MCF 10A (cell line): ENCODE data around the gene CCR9. TPM values are rescaled to one million over a fixed set of nuclear protein-coding genes. Genes with fewer than 3 reads are reported as not detected.

Experiments used
- BruUV-seq: library from RNA; stranded (reverse); fragments of 400-500 nt; replicated peaks from 2 replicates; lab custom pipeline; 2021; lab: Mats Ljungman, UMichigan
- CTCF ChIA-PET: fragments of 300-600 bp; sonication (Branson Sonifier 250); formaldehyde crosslinking; extraction: SDS; loops from one replicate; lab custom pipeline; 2021; ENCODE audit warnings: antibody characterized with exemption, inconsistent platforms; lab: Yijun Ruan, JAX
- POLR2A ChIA-PET: fragments of 300-600, 350-650 bp; sonication (Branson Sonifier 250); formaldehyde crosslinking; extraction: SDS; loops from one replicate; lab custom pipeline; 2020; ENCODE audit warnings: antibody characterized with exemption, inconsistent platforms; lab: Yijun Ruan, JAX
- DNase-seq: peaks from one replicate; pipeline ENCODE4 v3.0.0-alpha.2; 2018; ENCODE audit not compliant: unreplicated experiment
- H3K27ac Mint-ChIP-seq: one replicate; pipeline ENCODE4 v1.8.0; 2022; ENCODE audit warnings: mild to moderate bottlenecking, low read depth, mixed read lengths; ENCODE audit not compliant: unreplicated experiment
- H3K27me3 Mint-ChIP-seq: one replicate; pipeline ENCODE4 v1.8.0; 2022; ENCODE audit warnings: mixed read lengths; ENCODE audit not compliant: insufficient read depth, unreplicated experiment
- H3K36me3 Mint-ChIP-seq: one replicate; pipeline ENCODE4 v1.8.0; 2022; ENCODE audit warnings: mild to moderate bottlenecking, moderate library complexity, mixed read lengths; ENCODE audit not compliant: insufficient read depth, unreplicated experiment
- H3K4me1 Mint-ChIP-seq: one replicate; pipeline ENCODE4 v1.8.0; 2022; ENCODE audit warnings: mixed read lengths; ENCODE audit not compliant: insufficient read depth, unreplicated experiment
- H3K4me3 Mint-ChIP-seq: one replicate; pipeline ENCODE4 v1.8.0; 2022; ENCODE audit warnings: mild to moderate bottlenecking, moderate library complexity, mixed read lengths; ENCODE audit not compliant: unreplicated experiment
- H3K9me3 Mint-ChIP-seq: one replicate; pipeline ENCODE4 v1.8.0; 2022; ENCODE audit warnings: mixed read lengths; ENCODE audit not compliant: unreplicated experiment
- intact Hi-C: fragments of 100-400 bp; cut with micrococcal nuclease; formaldehyde crosslinking; loops from 2 replicates; pipeline ENCODE4 v1.14.1; 2022
- total RNA-seq: library from RNA; stranded (reverse); gene quantifications from 2 replicates; pipeline ENCODE4 v1.2.3, GENCODE V29; 2022
- TF ChIP-seq, protein P1 (sequence below): fragments of 200-600 bp; IDR thresholded peaks from one replicate; pipeline ENCODE4 v1.8.0; 2022; ENCODE audit warnings: antibody characterized with exemption, mild to moderate bottlenecking; ENCODE audit not compliant: unreplicated experiment

CCR9 gene
- total RNA-seq, 1 experiment from 2014 or later, result not detected

- H3K36me3 Mint-ChIP-seq, result peaks cover 52% of the 10 kb centered on the region
- ChIA-PET CTCF (interaction anchor here (0.6 to 7.2 kb wide), 2 partner anchors 90 to 147 kb away, joined by 4 to 64 read pairs; no protein-coding TSS in a partner anchor), POLR2A (interaction anchor here (1.1 kb wide), 1 partner anchor 9 kb away, joined by 3 read pairs; no protein-coding TSS in a partner anchor)
- TF ChIP-seq, protein P1, sequence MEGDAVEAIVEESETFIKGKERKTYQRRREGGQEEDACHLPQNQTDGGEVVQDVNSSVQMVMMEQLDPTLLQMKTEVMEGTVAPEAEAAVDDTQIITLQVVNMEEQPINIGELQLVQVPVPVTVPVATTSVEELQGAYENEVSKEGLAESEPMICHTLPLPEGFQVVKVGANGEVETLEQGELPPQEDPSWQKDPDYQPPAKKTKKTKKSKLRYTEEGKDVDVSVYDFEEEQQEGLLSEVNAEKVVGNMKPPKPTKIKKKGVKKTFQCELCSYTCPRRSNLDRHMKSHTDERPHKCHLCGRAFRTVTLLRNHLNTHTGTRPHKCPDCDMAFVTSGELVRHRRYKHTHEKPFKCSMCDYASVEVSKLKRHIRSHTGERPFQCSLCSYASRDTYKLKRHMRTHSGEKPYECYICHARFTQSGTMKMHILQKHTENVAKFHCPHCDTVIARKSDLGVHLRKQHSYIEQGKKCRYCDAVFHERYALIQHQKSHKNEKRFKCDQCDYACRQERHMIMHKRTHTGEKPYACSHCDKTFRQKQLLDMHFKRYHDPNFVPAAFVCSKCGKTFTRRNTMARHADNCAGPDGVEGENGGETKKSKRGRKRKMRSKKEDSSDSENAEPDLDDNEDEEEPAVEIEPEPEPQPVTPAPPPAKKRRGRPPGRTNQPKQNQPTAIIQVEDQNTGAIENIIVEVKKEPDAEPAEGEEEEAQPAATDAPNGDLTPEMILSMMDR, result no peak
- H3K4me3 Mint-ChIP-seq, result no peak overlapping the region
- DNase-seq, result no peak
- intact Hi-C loops, result loop anchor here (10.0 kb wide), 2 partner anchors 273 to 417 kb away; partner anchors contain the start of gene CCR1
- peak overlapping the region; percentile 25 for H3K27ac Mint-ChIP-seq
- BruUV-seq, result no TSS peak
- no peaks in the 10 kb centered on the region for H3K4me1 Mint-ChIP-seq
- H3K9me3 Mint-ChIP-seq, result no peaks in the 10 kb centered on the region
- no peaks in the 10 kb centered on the region for H3K27me3 Mint-ChIP-seq
These were observed 45.2 kb downstream of the CCR9 start for GRCh38 chr3:45931496-45931895.

DNA sequence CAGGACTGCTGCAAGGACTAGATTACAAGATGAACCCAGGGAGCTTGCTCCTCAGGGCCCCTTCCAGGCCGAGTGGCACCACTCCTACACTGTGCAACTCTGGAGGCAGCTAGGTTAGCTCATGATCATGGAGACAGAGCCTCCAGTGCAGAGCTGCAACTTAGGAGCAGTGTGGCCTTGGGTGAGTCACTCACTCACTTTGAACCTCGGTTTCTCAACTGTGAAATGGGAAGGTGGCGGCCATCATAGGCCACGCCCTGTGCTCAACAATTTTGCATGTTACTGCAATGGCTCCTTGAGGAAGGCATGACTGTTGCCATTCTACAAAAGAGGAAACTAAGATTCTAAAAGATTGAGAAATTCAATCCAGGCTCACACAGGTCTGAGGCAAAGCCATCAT is 45.8 kb downstream of the CCR9 start:
- no peaks in the 10 kb centered on the region for H3K27me3 Mint-ChIP-seq
- H3K27ac Mint-ChIP-seq, result no peak overlapping the region
- no TSS peak for BruUV-seq
- no peak overlapping the region for H3K4me3 Mint-ChIP-seq
- intact Hi-C loops, result loop anchor here (10.0 kb wide), 2 partner anchors 273 to 417 kb away; partner anchors contain the start of gene CCR1
- TF ChIP-seq, protein P1, result no peak
- H3K4me1 Mint-ChIP-seq, result no peaks in the 10 kb centered on the region
- no peaks in the 10 kb centered on the region for H3K9me3 Mint-ChIP-seq
- CTCF ChIA-PET, result interaction anchor here (7.2 kb wide), 1 partner anchor 146 kb away, joined by 64 read pairs; no protein-coding TSS in a partner anchor
- POLR2A ChIA-PET, result interaction anchor here (1.1 kb wide), 1 partner anchor 10 kb away, joined by 3 read pairs; no protein-coding TSS in a partner anchor
- peaks cover 52% of the 10 kb centered on the region for H3K36me3 Mint-ChIP-seq
- no peak for DNase-seq

- ChIA-PET CTCF (interaction anchor here (7.2 kb wide), 1 partner anchor 145 kb away, joined by 64 read pairs; no protein-coding TSS in a partner anchor), POLR2A (no interaction called here)
- H3K27me3 Mint-ChIP-seq, result no peaks in the 10 kb centered on the region
- DNase-seq, result no peak
- peaks cover 51% of the 10 kb centered on the region for H3K36me3 Mint-ChIP-seq
- BruUV-seq, result no TSS peak
- TF ChIP-seq, protein P1, result no peak
- H3K27ac Mint-ChIP-seq, result no peak overlapping the region
- H3K4me3 Mint-ChIP-seq, result no peak overlapping the region
- intact Hi-C loops, result loop anchor here (10.0 kb wide), 2 partner anchors 271 to 419 kb away; partner anchors contain the start of gene CCR1
- H3K4me1 Mint-ChIP-seq, result no peaks in the 10 kb centered on the region
- no peaks in the 10 kb centered on the region for H3K9me3 Mint-ChIP-seq
These were observed 47.2 kb downstream of the CCR9 start for GRCh38 chr3:45933591-45933990.

DNA sequence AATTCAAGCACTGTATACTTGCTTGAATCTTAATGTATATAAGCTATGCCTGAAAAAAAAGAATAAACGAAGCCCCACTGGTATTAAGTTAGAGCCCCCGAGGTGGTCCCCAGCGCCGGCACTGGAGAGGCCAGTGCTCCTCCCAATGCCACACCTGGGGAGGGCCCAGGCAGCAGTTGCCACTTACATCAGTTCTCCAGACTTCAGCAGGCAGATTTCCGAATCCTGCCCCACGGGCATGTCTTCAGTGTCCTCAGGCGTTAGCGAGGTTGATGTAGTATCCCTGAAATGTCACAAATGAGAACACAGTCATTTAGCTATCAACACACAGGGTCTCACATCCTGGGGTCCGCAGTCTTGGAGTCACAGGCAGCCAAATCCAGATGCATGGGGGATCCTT is 49.9 kb downstream of the CCR9 start:
- CTCF ChIA-PET, result interaction anchor here (1.2 to 9.6 kb wide), 4 partner anchors 17 to 442 kb away, joined by 3 to 241 read pairs (median 18); no protein-coding TSS in a partner anchor
- TF ChIP-seq, protein P1, result no peak
- intact Hi-C loops, result loop anchor here (5.0 to 10.0 kb wide), 3 partner anchors 269 to 899 kb away; partner anchors contain the start of gene CCR1
- POLR2A ChIA-PET, result no interaction called here
- Mint-ChIP-seq H3K27me3 (no peaks in the 10 kb centered on the region), H3K36me3 (peaks cover 34% of the 10 kb centered on the region), H3K4me1 (peaks cover 6% of the 10 kb centered on the region), H3K27ac (no peak overlapping the region), H3K4me3 (no peak overlapping the region), H3K9me3 (peaks cover 7% of the 10 kb centered on the region)
- DNase-seq, result no peak
- BruUV-seq, result no TSS peak
